HG02588 (cell line): ENCODE measurements around the gene ADAM30.

ENCODE experiments used
- ATAC-seq: cut with Tn5 transposase; IDR thresholded peaks from one replicate; pipeline ENCODE4 v1.9.1; 2021; ENCODE audit warnings: mild to moderate bottlenecking, moderate library complexity; ENCODE audit not compliant: unreplicated experiment

ADAM30 gene

DNA sequence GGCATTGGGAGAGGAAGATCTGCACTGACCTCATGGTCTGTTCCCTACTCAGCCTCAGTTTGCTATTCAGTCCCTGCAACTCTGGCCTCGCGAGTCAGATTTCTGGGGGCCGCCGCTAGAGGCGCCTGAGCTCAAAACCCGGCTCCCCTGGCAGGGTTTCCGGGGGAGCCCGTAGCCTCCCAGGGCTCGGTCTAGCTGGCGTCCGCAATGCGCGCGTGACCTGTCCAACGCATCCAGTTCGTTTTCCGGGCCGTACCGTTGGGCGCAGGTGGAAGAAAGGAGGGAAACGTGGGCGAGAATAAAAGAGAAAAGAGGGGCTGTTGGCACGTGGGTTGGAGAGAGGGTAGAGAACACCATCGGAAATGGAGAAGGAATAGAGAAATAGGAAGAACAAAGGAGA lies at the start of gene ADAM30:
Gene ADAM30 (minus strand): TSS at position 213 of the 400 bp plus-strand sequence. CDS start 179 bp downstream, at position 34.
- ATAC-seq = no peak

- no peak for ATAC-seq
These were observed 46.9 kb upstream of the ADAM30 start for GRCh38 chr1:119943216-119943615.

DNA sequence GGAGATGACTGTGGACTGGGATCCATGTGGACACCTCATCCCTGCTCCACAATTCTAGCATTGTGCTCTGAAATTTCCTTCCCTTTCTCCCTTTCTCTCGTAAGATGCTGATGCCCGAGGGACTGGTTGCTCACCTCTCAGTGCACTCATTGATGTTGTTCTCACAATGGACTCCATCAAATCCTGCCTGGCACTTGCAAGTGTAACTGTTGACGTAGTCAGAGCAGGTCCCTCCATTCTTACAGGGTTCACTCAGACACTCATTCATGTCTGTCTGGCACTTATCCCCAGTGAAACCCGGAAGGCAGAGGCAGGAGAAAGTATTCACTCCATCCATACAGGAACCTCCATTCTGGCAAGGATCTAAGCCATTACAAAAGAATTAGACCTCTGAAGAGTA lies 45.1 kb upstream of the ADAM30 start:
- no peak for ATAC-seq

- no peak for ATAC-seq
These were observed 44.4 kb upstream of the ADAM30 start for GRCh38 chr1:119940697-119941096.

DNA sequence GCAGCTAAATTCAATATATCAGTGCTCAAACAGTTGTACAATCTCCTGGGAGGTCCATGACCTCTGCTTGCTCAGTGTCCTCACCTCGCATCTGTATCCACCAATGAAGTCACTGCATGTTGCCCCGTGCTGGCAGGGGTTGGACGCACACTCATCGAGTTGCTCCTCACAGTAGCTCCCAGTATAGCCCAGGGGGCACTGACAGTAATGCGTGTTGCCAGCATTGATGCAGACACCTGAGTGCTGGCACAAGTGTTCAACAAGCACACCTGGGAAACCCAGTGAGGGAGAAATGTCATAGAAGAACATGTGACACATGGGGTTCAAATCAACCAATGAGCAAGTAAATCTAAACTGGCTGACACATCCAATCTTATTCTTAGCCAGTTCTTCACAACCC lies 40.9 kb upstream of the ADAM30 start:
- ATAC-seq = no peak

GRCh38 chr1:119935915-119936314 lies 39.6 kb upstream of the ADAM30 start:
- no peak for ATAC-seq

- ATAC-seq = no peak
These were observed 39.1 kb upstream of the ADAM30 start for GRCh38 chr1:119935373-119935772.

GRCh38 chr1:119933397-119933796 lies 37.1 kb upstream of the ADAM30 start:
- no peak for ATAC-seq

DNA sequence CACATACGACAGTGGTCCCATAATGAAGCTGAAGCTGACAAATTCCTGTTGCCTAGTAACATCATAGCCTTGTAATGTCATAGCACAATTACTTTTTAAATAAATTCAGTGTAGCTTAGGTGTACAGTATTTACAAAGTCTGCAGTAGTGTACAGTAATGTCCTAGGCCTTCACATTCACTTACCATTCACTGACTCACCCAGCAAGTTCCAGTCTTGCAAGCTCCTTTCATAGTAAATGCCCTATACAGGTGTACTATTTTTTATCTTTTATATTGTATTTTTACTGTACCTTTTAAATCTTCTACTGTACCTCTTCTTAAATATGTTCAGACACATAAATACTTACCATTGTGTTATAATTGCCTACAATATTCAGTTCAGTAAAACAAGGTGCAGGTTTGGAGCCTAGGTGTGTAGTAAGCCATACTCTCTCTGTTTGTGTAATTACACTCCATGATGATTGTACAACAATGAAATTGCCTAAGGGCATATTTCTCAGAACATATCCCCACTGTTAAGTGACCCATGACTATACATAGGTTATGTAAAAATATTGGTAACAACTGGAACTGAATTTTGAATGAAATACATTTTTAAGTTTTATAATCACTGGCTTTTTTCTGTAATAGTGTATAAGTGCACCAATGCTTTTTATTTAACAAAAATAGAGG lies 33.5 kb upstream of the ADAM30 start:
- ATAC-seq = no peak

GRCh38 chr1:119926553-119926952 lies 30.2 kb upstream of the ADAM30 start:
- ATAC-seq = no peak

DNA sequence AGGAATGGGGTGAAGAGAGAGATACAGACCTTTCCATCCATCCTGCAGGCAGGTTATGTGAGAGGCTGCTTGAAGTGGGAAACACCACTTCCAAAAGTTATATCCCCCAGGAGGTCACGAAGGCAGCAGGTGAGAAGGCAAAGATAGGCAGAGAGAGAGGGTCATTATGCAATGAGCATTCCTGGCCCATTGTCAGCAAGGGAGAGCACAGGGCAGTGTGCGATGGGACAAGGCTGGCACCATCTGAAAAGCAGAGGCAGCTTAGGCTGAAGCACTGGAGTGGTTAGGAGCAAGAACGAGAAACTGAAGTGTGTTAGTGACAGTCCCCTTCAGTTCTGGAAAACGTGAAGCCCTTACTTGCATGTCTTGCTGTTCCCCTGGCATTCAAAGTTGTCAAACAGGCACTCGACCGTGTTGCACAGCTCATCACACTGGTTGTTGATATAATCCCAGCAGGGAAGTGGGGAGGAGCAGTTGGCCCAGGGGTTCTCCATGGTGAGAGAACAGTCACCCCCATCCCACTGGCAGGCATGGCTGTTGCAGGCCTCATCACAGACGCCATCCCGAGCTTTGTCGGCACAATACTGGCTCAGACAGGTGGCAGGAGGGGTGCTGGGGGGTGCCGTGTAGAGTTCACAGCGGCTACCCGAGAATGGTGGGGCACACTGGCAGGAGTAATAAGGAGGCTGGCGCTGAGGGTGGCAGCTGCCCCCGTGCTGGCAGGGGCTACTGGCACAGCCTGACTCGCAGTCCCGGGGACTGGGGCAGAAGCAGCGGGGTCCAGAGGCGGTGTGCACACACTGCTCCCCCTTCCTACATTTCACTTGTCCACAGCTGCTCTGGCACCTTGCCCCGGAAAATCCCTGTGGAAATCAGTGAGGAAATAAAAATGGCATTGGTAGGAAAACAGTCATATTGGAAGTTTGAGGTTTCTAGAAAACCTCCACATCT lies 28.9 kb upstream of the ADAM30 start:
- no peak for ATAC-seq

- no peak for ATAC-seq
These were observed 24.0 kb upstream of the ADAM30 start for GRCh38 chr1:119920104-119920968.

- ATAC-seq = no peak
These were observed 22.9 kb upstream of the ADAM30 start for GRCh38 chr1:119919241-119919640.

DNA sequence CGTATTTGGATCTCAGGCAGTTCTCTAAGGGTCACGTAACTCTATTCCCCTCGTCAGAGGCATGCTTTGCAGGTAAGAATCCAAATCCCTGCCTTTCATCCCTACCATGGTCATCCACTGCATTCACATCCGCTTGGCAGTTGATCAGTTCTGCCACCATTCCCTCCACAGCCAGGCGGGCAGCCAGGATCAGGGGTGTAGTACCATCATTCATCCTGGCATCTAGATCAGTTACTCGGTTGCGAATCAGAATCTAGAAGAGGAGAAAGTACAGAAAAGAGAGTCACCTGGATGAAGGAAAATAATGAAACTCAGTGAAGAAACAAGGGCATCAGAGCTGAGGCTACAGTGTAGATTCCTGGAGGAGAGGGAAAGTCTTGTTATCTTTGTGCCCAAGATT lies 22.0 kb upstream of the ADAM30 start:
- ATAC-seq = no peak

- no peak for ATAC-seq
These were observed 21.2 kb upstream of the ADAM30 start for GRCh38 chr1:119917304-119918055.

GRCh38 chr1:119915517-119915916 lies 19.2 kb upstream of the ADAM30 start:
- ATAC-seq = no peak

GRCh38 chr1:119914071-119914470 lies 17.8 kb upstream of the ADAM30 start:
- no peak for ATAC-seq

DNA sequence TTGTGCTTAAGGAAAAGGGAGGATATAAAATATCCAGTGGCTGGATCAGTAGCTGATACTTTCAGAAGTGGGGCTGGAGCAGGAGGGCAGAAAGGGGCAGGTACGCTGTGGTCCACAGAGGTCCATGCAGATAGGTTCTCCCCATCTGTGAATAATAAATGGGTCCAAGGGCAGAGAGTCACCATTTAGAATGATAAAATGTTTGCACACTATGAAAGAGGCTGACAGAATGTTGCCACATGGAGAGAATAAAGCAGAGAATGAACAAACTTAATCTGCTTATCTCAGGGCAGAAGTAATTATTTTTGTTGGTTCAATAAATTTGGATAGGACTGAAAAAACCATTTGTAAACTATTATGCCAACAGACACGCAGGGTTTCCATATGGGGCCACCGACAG lies 16.6 kb upstream of the ADAM30 start:
- no peak for ATAC-seq

- no peak for ATAC-seq
These were observed 15.5 kb upstream of the ADAM30 start for GRCh38 chr1:119911775-119912174.

DNA sequence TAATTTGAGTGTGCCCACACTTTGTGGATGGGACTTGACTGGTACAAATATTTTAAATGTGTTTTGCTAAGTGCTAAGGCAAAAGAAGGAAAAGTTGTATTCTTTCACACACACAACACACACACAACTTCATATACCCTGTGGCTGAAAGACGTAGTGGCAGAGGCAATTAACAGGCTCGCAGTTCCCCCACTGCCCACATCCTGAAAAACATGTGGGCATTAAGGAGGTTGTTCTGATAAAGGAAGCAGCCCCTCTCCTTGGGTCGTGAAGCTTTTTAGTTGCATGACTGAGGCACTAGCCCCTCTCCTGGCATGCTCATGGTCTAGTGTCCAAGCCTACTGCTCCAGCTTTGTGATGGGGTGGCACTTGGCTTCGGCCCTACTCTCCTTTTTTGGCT lies 14.3 kb upstream of the ADAM30 start:
- no peak for ATAC-seq
